Measurements from ENCODE around the gene SGPP1. TPM values are rescaled to one million over a fixed set of nuclear protein-coding genes. Genes with fewer than 3 reads are reported as not detected.

Gene SGPP1
- total RNA-seq, 5 donors from 2014 or later (not counting 1 experiment from before 2014, with no cell fraction given) = 11.4 to 15.1 (median 13.5) TPM

Other genes with a start within 250 kb of the SGPP1 start
- gene PPP2R5E, start 184.7 kb downstream of the SGPP1 start, total RNA-seq = 10 to 100 TPM; 35.5 to 45.1 (median 40.6) TPM
- gene WDR89, start 86.2 kb downstream of the SGPP1 start, total RNA-seq = 10 to 100 TPM; 12.1 to 31.3 (median 25.7) TPM
- 100 to 1,000 TPM; 150 to 321 (median 229) TPM for gene SYNE2, start 124.9 kb upstream of the SGPP1 start, total RNA-seq